Motor neuron (in vitro differentiated cells): ENCODE data around the gene CYSLTR1. TPM values are rescaled to one million over a fixed set of nuclear protein-coding genes. Genes with fewer than 3 reads are reported as not detected.
"Not testable (repeated sequence)": the region's sequence is repeated elsewhere in the genome, so short reads cannot be mapped to it uniquely, and the experiment has no call there.

Experiments used
- ATAC-seq, 8 experiments: fragments of 200-7000 bp; cut with Tn5 transposase; replicated peaks in 6 of 8; 2 replicates each; pipeline ENCODE4 v1.8.0; 2021; ENCODE audit warnings: mild to moderate bottlenecking in 8 of 8, moderate library complexity in 8 of 8
- H3K27ac ChIP-seq, 2 donors: fragments of 250-450 bp; sonication (Bioruptor Pico); 2 replicates each; pipeline ENCODE4 v1.9.0; 2021; ENCODE audit warnings: antibody characterized with exemption in 2 of 2, mild to moderate bottlenecking in 2 of 2, moderate library complexity in 1 of 2
- H3K4me1 ChIP-seq, 2 donors: fragments of 250-450 bp; sonication (Bioruptor Pico); replicated peaks in 1 of 2; 2 replicates each; pipeline ENCODE4 v1.6.1; 2021; ENCODE audit warnings: antibody characterized with exemption in 2 of 2, mild to moderate bottlenecking in 2 of 2, moderate library complexity in 1 of 2
- H3K4me3 ChIP-seq, 5 donors: fragments of 250-450 bp; sonication (Bioruptor Pico); 2 replicates each; pipeline ENCODE4 v1.9.0; 2021; ENCODE audit warnings: antibody characterized with exemption in 5 of 5, mild to moderate bottlenecking in 5 of 5, moderate library complexity in 4 of 5
- WGBS, 10 experiments: fragments of 450-650 bp; shearing (Covaris generic); methylation state at CpG; one replicate each; pipeline ENCODE4 v1.0.0; 2022; 5-methylcytosine and 5-hydroxymethylcytosine counted together
- in situ Hi-C, 9 experiments: fragments of 400-800 bp; cut with MboI; loops; one replicate each; pipeline ENCODE4 v1.15.0; 2021; ENCODE audit warnings: low sequenced_read_pairs in 9 of 9, low pct_unique_long_range_greater_than_20kb in 2 of 9; ENCODE audit not compliant: unreplicated experiment in 9 of 9
- total RNA-seq, 8 experiments: library from RNA; unstranded; fragments of 300-600 nt; gene quantifications; 2 replicates each; pipeline versions ENCODE4 v1.2.3 to v1.2.4, GENCODE V29; 2022

CYSLTR1 gene
- total RNA-seq, 8 experiments from 2014 or later = 0.14 to 2.0 (median 0.27) TPM; not detected in 2

DNA sequence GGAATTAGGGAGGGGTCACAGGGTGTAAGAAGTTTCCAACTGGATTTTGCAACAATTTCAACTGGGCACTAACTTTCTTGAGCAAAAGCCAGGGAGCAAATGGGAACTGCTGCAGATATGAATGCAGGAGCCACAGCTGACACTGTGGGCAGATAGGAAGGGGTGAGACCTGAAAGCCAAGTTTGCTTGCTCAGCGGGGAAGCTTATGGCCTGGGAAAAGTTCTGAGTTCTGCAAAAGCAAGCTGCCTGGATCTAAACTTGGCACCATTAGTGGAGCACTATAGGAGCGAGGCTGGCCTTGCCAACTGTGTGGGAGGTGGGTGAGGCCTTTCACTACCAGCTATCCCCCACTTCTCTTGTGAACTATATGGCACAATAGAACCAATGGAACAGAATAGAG is 11.1 kb downstream of the CYSLTR1 start:
- in situ Hi-C loops = no loop called here
- no peaks in the 10 kb centered on the region for H3K4me1 ChIP-seq
- no peak overlapping the region for H3K27ac ChIP-seq
- no peak overlapping the region for H3K4me3 ChIP-seq
- WGBS, 10 experiments = 45% methylated on average over 2 of the region's 2 CpGs; no CpG with 5 or more reads in 9 of the 10 experiments
- ATAC-seq = no peak

DNA sequence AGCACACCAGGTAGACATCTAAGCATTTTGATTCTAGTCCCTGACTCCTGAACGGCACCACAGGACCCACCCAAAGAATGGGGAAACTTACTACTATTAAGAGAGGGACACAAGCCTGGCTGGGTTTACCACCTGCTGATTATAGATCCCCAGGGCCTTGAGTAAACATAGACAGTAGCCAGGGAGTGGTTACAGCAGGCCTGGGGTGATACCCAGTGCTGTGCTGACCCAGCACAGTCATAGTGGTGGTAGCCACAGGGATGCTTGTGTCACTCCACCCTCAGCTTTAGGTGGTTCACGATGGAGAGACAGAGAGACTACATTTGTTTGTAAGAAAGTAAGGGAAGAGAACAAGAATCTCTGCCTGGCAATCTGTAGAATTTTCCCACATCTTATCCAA is 11.7 kb downstream of the CYSLTR1 start:
- WGBS, 10 experiments = 10% methylated on average over 2 of the region's 2 CpGs; no CpG with 5 or more reads in 9 of the 10 experiments
- Histone ChIP-seq H3K4me3 (no peak overlapping the region), H3K27ac (no peak overlapping the region), H3K4me1 (no peaks in the 10 kb centered on the region)
- in situ Hi-C loops = no loop called here
- no peak for ATAC-seq

DNA sequence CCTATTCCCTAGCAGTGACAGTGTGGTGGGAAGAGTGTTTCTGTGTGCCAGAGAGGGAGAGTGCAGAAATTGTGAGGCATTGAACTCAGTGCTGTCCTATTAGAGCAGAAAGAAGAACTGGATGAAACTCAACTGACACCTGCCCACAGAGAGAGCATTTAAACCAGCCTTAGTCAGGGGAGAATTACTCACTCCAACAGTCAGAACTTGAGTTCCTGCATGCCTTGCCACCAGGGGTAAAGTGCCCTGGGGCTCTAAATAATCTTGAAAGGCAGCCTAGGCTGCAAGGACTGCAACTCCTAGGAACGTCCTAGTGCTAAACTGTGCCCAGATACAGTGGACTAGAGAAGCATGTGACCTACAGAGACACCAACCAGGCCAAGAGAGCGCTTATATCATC is 12.8 kb downstream of the CYSLTR1 start:
- no peak overlapping the region for H3K27ac ChIP-seq
- in situ Hi-C loops = no loop called here
- H3K4me3 ChIP-seq = no peak overlapping the region
- 7% methylated on average over 2 of the region's 2 CpGs; no CpG with 5 or more reads in 9 of the 10 experiments for WGBS, 10 experiments
- no peak for ATAC-seq
- no peaks in the 10 kb centered on the region for H3K4me1 ChIP-seq

DNA sequence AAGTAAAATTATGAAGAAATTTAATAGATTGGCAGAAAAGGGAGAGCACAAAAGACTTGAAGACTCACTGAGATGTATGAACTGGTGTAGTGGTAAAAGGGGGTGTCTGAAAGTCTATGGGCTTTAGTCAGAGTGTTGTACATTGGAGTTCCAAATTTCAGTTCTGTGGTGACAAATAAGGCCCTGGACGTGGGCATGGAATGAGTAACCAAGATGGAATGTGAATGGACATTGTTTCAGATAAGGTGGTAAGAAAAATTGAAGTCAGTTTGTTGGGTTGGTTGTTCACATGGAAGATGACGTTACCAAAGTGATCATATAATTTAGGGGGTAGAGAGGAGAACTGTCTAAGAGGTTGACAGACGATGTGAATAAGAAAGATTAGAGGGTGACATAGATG is 13.9 kb downstream of the CYSLTR1 start:
- 0 to 100% (median 10%) methylated on average over 1 to 2 of the region's 3 CpGs; no CpG with 5 or more reads in 4 of the 10 experiments for WGBS, 10 experiments
- ATAC-seq = no peak
- no peak overlapping the region for H3K27ac ChIP-seq
- no peaks in the 10 kb centered on the region for H3K4me1 ChIP-seq
- in situ Hi-C loops = no loop called here
- H3K4me3 ChIP-seq = no peak overlapping the region

DNA sequence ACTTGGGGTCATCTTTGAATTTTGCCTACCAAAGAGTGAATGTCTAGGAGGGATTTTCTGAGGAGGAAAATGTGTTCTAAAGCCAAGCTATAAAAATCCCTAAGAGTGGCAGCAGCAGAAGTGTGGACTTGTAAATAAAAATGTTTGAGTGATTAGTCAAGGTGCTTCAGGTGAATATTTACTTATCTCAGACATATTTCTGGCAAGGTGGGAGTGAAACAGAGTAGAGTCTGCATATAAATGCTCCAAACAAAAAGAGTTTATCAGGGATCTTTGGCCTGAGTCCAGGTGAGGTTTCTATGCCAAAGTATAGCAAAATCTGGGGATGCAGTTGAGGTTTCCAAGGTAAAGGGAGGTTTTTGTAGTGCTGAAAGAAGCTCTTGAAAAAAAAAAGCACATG is 19.7 kb downstream of the CYSLTR1 start:
- Histone ChIP-seq H3K4me3 (no peak overlapping the region), H3K4me1 (no peaks in the 10 kb centered on the region), H3K27ac (no peak overlapping the region)
- ATAC-seq = no peak
- in situ Hi-C loops = no loop called here

DNA sequence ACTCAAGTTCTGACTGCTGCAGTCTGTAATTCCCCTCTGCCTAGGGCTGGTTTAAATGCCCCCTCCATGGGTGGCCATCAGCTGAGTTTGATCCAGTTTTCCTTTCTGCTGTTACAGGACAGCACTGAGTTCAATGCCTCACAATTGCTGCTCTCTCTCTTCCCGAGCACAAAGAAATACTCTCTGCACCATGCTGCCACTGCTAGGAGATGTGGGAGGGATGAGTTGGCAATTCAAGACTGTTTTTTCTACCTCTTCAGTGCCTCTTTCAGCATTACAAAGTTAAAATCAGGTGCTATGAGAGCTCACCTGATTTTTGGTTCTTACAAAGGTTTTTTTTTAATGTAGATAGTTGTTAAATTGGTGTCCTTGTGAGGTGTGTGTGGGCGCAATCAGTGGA is 24.3 kb downstream of the CYSLTR1 start:
- WGBS, 10 experiments = 44 to 60% methylated on average over 1 to 2 of the region's 2 CpGs; no CpG with 5 or more reads in 8 of the 10 experiments
- in situ Hi-C loops = no loop called here
- no peak overlapping the region for H3K27ac ChIP-seq

DNA sequence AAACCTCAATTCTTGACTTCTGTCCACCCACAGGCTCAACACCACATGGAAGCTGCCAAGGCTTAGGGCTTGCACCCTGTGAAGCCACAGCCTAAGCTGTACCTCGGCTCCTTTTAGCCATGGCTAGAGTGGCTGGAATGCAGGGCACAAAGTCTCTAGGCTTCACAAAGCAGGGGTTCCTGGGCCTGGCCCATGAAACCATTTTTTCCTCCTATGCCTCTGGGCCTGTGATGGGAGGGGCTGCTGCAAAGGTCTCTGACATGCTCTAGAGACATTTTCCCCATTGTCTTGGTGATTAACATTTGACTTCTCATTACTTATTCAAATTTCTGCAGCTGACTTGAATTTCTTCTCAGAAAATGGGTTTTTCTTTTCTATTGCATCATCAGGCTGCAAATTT is 26.5 kb downstream of the CYSLTR1 start:
- H3K4me3 ChIP-seq, ATAC-seq, in situ Hi-C loops, H3K27ac ChIP-seq, H3K4me1 ChIP-seq: not testable (repeated sequence)
- 0 to 38% methylated on average over 1 of the region's 1 CpG; no CpG with 5 or more reads in 8 of the 10 experiments for WGBS, 10 experiments

More for the DNA sequence above, 24.3 kb downstream of the CYSLTR1 start:
- ATAC-seq = no peak
- Histone ChIP-seq H3K4me3 (no peak overlapping the region), H3K4me1 (no peaks in the 10 kb centered on the region)

DNA sequence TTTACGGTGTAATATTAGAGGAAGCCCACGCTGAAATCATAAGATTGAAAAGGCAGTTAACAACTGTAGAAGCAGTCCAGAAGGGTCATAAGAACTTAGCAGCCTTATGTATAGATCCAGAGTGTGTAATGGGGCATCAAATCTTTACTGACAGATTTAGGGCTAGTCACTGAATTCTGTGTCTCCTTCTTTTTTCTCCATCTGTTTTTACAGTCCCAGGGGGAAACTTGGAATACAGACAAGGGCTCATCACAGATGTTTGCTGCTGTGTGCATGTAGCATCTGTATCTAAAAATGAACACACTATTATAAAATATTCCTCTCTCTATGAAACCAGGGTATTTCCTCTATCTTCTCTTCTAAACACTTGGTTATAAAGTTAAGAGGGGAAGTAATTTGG is 43.9 kb downstream of the CYSLTR1 start:
- Histone ChIP-seq H3K4me1 (no peaks in the 10 kb centered on the region), H3K27ac (no peak overlapping the region), H3K4me3 (no peak overlapping the region)
- in situ Hi-C loops = no loop called here
- 0 to 100% (median 0%) methylated on average over 1 to 2 of the region's 2 CpGs; no CpG with 5 or more reads in 7 of the 10 experiments for WGBS, 10 experiments
- no peak for ATAC-seq

DNA sequence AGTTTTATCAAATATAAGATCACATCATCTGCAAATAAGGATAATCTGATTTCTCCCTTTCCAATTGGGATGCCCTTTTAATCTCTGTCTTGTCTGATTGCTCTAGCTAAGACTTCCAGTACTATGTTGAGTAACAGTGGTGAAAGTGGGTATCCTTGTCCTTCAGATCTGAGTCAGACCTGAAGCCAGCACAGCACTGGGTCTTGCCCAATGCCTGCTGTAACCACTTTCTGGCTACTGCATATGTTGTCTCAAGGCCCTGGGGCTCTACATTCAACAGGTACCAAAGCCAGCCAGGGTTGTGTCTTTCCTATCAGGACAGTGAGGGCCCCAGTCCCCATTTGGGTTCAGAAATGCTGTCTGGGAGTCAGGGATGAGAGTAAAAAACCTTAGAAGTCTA is 90.3 kb downstream of the CYSLTR1 start:
- no peak overlapping the region for H3K27ac ChIP-seq
- ATAC-seq = no peak
- H3K4me3 ChIP-seq = no peak overlapping the region
- in situ Hi-C loops = no loop called here
- H3K4me1 ChIP-seq = no peaks in the 10 kb centered on the region

DNA sequence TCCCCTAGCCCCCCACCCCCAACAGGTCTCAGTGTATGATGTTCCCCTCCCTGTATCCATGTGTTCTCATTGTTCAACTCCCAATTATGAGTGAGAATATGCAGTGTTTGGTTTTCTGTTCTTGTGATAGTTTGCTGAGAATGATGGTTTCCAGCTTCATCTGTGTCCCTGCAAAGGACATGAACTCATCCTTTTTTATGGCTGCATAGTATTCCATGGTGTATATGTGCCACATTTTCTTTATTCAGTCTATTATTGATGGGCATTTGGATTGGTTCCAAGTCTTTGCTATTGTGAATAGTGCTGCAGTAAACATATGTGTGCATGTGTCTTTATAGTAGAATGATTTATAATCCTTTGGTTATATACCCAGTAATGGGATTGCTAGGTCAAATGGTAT is 101.4 kb downstream of the CYSLTR1 start:
- in situ Hi-C loops, ATAC-seq, H3K4me3 ChIP-seq, H3K27ac ChIP-seq, H3K4me1 ChIP-seq: not testable (repeated sequence)

Other genes starting within 250 kb of the CYSLTR1 start
- gene PGK1, start 223.4 kb downstream of the CYSLTR1 start, total RNA-seq = 100 to 1,000 TPM; 153 to 410 (median 343) TPM
- gene TAF9B, start 188.0 kb downstream of the CYSLTR1 start, total RNA-seq = 10 to 100 TPM; 14.5 to 48.7 (median 28.6) TPM